Ureter (tissue), 1 donor: ENCODE measurements around the gene FTH1. TPM values are rescaled to one million over a fixed set of nuclear protein-coding genes. Genes with fewer than 3 reads are reported as not detected.

Experiments used
- DNase-seq: peaks from one replicate; pipeline ENCODE4 v3.0.0-alpha.2; 2020; ENCODE audit warnings: low spot score
- total RNA-seq: library from RNA; stranded (reverse); gene quantifications from one replicate; pipeline ENCODE4 v1.2.4, GENCODE V29; 2023
- donor health status: DM: yes; HTN: yes; CAD: no.

The FTH1 gene
- total RNA-seq, 1 donor from 2014 or later: 2,368 TPM

DNA sequence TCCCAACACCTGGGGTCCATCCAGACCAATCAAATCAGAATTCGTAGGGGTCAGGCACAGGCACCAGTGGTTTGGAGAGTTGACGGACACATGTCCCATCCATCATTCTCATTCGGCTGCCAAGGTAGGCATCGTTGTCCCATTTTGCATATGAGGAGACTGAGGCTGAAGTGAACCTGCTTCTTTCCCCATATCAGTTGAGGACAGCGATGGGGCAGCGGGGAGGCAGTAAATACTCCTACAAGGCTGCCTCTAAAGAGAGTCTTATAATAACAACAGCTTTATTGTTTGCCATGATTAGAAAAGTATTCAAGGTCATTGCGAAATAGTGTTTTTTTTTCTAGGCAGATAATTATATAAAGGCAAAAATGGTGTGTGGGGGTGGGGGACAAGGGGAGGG, 18.9 kb downstream of the FTH1 start:
- no peak for DNase-seq

DNA sequence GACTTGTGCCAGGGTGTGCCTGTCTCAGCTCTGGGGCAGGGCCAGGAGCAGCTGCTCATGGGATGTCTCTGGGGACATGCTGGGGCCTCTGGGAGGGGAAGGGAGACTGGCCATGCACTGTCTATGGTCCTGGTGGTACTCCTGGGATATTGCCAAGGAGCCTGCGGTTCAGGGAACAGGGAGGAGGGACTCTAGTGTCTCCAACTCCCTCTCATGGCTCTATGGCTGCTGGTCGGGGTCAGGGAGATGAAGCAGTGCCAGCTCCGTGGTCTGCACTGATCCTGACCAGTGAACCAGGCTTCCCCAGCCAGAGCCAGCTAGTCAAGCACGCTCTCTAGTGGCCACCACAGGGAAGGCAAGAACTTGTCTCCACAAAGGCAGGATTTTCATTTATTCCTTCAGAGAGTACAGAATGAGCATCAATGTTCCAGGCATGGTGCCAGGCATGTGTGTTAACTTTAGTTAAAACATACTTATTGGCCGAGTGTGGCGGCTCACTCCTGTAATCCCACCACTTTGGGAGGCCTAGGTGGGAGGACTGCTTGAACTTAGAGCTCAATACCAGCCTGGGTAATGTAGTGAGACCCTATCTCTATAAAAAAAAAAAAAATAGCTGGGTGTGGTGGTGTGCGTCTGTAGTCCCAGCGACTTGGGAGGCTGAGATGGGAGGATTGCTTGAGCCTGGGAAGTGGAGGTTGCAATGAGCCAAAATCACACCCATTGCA, 19.8 kb downstream of the FTH1 start:
- peak; percentile 90 for DNase-seq

DNA sequence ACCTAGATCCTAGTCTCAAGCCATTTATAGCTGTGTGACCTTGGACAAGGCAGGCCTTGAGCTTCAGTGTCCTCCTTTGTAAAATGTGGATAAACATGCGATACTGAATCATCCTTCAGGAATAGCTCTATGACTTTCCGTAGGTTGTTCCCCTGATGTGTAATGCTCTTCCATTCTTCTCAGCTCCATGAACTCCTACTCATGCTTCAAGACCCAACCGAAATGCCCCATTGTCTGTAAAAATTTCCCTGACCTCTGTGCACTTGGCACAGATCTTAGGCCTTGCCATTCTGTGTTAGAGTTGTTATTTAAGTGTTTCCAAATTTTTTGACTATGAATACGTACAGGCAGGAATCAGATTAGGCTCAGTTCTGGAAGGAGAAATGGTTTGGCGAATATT, 20.5 kb downstream of the FTH1 start:
- DNase-seq: no peak

DNA sequence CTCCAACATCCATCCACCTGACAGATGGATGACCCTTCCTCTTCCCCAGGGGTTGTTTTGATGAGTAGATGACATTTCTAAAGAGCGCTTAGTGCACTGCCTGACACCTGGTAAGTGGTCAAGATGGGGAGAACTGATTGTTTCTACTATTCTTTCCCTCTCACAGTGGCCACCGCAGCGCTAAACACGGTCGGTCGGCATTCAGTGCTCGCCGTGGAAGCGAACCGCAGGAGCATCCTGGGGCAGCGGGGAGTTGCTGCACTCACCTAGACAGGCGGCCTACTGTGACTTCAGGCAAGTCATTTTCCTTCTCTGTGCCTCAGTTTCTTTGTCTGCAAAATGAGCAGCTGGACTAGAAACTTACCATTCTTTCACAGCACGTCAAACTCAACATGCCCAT, 22.2 kb downstream of the FTH1 start:
- DNase-seq: no peak

DNA sequence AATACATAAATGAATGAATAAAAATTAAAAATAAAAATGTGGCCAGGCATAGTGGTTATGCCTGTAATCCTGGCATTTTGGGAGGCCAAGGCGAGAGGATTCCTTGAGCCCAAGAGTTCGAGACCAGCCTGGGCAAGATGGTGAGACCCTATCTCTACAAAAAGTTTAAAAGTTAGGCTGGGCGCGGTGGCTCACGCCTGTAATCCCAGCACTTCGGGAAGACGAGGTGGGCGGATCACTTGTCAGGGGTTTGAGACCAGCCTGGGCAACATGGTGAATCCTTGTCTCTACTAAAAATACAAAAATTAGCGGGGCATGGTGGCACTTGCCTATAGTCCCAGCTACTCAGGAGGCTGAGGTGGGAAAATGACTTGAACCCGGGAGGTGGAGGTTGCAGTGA, 27.0 kb downstream of the FTH1 start:
- DNase-seq: no peak

DNA sequence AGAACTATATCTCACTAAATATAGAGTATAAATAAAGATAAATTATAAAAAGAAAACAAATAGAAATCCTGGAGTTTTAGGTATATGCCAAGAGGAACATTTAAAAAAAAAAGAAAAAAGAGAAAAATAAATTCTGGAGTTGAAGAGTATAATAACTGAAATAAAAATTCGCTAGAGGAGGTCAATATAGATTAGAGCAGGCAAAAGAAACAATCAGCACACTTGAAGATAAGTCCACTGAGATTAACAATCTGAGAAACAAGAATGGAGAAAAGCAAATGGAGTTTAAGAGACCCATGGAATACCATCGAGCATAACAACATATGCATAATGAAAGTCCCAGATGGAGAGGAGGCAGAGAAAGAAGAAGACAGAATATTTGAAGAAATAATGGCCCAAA, 31.6 kb downstream of the FTH1 start:
- DNase-seq: no peak

DNA sequence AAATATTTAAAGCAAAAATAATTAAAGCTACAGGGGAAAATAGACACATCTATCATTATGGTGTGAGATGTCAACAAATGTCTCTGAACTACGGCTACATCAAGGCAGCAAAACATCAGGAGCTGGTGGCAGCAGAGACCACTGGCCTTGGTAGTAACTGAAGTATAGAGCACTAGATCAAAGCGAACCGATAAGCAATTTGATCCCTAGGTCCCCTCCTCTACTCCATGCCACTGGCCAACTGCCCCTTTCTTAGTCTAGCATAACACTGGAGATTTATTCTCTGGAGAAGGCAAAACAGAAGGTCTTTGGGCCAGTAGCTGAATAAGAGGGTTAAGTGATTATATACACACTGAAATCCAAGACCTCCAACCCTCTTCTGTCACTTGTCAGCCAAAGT, 36.5 kb downstream of the FTH1 start:
- no peak for DNase-seq

DNA sequence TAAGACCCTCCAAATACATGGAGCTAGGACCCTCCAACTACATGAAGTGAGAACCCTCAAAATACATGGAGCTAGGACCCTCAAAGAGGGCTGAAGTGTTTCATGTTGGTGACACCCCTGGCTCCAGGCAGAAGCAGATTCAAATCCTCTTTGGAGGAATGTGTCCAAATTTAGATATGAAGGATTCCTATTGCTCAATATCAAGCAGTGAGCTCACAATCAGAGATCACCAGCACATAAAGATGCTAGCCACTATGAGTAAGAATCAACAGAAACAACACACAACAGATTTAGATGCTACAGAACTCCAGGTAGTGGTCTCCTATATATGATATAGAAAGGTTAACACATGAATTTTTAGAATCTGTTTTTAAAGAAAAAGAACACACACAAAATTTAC, 38.8 kb downstream of the FTH1 start:
- DNase-seq: no peak

DNA sequence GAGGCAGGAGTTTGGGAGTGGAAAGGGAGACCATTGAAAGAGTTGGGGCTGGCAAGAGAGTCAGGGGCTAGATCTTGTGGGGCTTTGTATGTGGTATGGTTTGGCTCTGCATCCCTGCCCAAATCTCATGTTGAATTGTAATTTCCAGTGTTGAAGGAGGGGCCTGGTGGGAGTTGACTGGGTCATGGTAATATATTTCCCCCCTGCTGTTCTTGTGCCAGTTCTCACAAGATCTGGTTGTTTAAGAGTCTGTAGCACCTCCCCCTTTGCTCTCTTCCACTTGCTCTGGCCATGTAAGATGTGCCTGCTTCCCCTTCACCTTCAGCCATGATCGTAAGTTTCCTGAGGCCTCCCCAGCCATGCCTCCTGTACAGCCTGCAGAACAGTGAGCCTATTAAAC, 39.9 kb downstream of the FTH1 start:
- no peak for DNase-seq

DNA sequence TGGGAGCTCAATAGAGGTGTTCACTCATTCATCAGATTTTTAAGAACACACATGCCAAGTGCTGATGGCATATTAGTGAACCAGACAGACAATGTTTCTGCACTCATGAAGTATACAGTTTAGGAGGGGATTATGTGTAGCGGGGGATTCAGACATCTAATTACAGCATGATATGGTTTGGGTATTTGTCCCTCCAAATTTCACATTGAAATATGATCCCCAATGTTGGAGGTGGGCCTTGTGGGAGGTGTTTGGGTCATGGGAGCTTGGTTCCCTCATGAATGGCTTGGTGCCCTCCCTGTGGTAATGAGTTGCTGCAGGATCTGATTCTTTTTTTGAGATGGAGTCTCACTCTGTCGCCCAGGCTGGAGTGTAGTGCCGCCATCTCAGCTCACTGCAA, 41.2 kb downstream of the FTH1 start:
- no peak for DNase-seq

DNA sequence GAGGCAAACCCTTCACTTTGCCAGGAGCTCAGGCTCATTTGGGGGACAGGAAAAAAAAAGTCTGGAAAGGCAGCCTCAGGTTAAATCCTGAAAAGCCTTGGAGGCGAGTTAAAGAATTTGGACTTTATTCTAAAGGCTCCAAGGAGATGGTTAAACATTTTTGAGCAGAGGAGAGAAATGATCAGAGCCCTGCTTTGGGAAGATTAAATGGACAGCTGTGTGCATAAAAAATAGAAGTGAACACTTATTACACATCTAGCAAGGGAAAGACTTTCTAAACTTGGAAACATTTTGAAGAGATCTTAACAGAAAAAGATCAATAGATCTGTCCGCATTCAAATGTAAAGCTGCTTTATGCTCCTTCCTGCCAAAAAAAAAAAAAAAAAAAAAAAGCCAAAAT, 41.7 kb downstream of the FTH1 start:
- no peak for DNase-seq

DNA sequence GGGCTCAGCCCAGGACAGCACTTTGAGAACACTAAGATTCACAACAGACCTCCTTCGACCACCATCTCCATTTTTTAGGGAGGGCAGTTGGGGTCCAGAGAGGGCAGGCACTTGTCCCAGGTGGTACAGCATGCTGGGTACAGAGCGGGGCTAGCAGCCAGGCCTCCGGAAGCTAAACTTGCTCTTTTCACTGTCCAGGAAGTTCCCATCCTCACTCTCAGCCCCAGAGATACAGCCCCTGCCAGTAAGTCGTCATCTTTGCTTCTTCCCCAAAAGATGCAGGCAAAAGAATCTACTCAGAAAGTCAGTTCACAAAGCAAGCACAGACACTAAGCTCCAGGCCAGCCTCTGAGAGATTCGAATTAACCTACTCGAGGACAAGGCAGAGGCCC, 43.4 kb downstream of the FTH1 start:
- DNase-seq: no peak

DNA sequence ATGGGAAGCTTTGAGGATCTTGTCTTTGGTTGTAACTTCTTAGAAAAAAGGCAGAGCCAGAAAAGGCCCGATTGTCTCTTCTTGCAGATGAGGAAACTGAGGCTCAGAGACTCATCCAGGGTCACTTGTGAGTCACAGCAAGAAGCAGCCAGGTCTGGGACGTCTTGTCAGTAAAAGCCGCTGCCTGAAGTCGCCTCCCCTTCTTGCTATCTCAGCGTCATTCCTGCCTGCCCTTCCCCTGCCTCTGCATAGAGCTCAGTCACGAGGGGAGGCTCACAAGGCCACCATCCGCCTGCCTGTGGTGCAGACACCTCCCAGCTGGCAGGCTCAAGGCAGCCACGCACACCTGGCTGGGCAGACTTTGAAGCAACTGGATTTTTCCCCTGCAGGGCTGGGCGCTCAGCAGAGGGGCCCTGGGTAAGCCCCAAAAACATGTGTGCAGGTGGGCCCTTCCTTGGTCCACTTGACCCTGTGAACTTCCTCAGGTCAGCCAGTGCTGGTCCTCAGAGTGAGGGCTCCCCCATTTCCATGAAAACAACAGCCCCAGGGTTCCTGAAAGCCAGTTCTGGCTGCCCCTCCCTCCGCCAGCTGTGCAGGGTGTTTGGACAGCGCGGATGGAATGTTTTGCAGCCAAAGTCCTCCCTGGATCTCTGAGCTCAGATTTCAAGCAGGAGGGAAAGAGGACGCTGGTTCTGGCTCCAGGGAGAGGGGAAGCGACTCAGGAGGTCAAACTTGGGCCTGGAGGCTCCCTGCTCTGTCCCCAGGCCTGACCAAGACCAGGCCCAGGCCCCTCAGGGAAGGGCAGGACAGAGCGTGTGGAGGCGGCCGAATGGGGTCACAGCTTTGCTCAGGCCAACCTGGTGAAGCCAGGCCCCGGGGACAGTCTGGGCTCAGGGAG, 44.0 kb downstream of the FTH1 start:
- DNase-seq: peak; percentile 72

DNA sequence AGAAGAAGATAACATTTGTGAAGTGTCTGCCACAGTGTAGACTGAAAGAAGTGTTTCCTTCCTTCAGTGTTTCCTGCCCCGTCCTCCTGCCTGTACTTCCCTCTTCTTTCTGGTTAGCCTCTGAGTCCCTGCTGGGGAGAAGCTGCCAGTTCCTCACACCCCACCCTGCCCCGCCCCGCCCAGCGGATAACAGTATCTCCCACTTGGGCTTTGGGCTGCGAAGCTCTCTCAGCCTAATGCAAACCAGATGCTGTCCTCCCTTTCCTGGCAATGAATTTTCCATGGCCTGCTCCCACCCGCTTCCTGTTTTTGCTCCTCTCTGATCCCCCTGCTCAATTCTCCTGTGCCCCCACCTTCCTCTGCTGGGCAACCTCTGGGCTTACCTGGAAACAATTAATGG, 44.9 kb downstream of the FTH1 start:
- peak; percentile 72 for DNase-seq

DNA sequence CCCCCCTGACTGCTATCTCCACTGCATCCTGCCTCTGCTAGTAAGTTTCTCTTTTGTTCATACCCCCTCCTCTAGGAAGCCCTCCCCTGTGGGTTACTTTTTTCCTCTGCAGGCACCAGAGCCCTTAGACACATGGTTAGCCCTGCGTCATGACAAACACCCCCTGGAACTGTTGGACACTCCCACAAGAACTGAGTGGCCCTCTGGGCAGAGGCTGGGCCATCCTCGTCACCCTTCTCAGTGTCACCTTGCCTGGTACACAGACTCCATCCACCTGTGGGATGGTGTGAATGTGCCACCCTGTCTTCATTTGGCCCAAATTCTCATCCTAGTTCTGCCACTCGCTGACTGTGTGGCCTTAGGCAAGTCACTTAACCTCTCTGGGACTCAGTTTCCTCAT, 46.0 kb downstream of the FTH1 start:
- no peak for DNase-seq

DNA sequence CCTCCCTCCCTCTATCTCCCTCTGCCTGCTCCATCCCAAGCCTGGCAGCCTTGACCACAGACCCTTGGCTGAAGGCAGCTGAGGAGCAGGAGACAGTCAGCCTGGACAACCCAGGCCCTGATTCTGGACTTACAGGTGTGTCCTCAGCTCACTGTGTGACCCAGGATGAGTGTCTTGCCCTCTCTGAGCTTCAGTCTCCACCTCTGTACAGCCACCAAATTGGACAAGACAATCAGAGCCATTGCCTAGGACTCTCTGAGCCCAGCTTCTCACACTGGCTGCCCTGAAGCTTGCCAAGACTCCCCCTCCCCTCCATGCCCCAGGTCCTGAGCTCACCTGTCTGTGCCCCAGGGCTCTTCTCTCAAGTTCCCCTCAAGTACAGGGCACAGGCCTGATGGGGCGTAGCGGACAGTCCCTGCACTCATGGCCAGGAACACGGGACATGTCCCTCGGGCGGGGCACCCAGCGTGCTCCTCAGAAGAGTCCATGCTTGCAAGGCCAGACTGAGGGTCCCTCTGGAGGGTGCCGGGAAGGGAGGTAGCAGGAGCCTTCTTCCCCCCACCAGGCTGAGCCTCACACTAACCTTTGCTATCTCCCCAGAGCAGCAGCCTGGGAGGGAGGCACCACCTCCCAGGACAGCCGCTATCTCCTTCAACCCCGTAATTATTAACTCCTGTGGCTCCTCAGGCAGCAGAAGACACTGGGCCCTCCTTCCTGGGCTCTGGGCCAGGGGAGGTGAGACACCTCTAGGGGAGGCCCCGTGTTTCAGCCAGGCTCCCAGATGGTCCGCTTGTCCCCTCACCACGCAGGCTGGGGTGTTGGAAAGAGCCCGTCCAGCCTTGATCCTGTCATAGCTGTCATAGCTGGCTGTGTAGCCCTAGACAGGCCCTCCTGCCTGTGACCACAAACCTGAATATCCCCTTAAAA, 47.5 kb downstream of the FTH1 start:
- DNase-seq: peak; percentile 42

DNA sequence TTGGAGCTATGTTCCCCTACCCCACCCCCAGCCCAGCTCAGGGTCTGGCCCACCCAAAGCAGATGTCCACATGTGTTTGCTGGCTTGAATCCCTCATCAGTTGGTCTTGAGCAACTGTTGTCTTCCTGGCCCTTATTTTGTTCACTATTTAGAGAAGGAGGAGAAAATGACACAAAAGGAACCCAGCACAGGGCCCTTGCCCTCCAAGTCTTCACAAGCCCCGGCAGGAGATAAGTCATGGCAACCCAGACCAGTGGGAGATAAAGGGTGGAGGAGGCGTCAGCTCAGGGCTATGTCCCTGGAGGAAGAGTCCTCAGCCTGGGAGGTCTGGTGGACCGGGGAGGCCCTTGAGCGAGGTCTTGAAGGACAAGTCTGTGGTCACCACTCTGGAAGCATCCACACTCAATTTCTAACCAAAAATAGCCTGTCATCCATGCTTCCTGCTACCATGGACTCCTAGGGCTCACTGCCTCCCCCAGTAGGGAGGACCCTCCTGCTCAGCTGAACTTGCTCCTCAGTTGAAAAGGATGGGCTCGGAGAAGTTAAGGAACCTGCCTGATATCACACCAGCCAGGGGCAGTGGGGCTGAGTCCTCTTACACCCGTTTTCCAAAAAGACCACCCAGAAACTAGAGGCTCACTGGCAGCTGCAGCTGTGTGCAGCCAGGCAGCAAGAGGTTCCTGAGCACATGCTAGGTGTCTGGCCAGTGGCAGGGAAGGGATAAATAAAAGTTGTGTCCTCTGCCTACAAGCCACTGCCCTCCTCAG, 48.3 kb downstream of the FTH1 start:
- peak; percentile 45 for DNase-seq

DNA sequence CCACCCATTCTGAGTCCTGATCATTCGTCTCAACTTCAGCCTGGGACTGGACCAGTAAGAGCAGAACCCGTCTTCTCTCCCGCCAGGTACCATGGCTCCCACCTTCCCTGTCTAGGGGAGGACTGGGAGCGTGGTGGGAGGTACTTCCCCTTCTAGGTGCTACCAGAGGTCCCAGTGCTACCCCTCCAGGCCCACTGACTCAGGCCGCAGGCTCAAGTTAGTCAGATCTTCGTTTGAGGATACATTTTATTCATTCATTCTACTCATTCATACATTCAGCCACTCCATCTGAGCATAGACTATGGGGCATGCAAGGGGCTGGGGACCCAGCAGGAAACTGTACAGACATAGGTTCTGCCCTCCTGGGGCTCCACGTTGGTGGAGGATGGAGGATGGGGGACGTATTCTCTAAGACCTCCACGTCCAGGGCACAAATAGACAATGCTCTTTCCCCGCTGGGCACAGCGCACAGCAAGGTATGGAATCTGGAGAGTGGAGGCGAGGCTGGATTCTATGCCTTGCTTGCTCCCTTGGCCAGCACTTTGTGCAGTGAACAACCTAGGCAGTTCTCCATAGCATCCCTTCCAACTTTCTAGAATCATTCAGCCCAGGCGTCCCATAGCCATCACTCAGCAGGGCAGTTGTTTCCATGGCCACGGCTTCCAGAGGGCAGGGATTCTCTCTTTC, 49.0 kb downstream of the FTH1 start:
- peak; percentile 38 for DNase-seq

DNA sequence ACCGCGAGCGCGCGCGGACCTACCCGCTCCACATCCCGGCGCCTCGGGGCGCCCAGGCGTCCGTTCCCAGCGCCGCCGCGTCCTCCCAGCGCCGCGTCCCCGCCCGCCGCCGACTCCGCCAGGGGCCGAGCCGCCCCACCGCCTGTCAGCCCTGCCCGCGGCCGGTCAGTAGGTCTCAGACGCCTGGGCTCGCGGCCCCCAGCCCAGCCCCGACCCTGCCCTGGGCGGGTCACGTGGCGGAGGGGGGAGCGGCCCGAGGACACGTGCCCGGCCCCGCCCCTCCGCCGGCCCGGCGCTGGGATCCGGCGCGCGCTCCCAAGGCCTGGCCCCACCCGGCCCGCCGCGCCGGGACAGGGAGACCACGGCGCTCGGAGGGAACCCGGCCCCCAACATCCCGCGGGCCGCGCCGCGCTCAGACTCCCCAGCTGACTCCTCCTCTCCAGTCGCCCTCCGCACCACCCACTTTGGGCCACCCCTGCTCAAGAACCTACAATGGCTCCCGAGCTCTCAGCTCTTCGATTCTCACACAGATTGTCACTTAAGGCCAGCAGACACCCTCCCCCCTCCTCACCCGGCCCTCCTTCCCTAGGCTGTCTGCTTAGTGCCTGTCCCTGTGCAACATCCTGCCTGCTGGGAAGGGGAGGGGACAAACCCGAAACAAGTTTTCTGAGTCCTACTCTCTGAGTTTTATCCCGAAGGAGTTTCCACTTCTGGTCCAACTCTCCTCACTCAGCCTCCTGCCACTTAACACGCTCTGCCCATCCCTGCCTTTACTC, 49.9 kb downstream of the FTH1 start, which contains the start of gene RAB3IL1:
TSS of gene RAB3IL1 (minus strand) at position 233 of the 776 bp plus-strand sequence. CDS start at position 34, 199 bp downstream.
- DNase-seq: peak; percentile 70
